Psoas muscle (tissue), 8 donors: ENCODE measurements around the gene FLT3. TPM values are rescaled to one million over a fixed set of nuclear protein-coding genes. Genes with fewer than 3 reads are reported as not detected.
"Not testable (repeated sequence)": the region's sequence is repeated elsewhere in the genome, so short reads cannot be mapped to it uniquely, and the experiment has no call there.

ENCODE experiments used
- ATAC-seq, 4 donors: fragments of 200-7000 bp; cut with Tn5 transposase; one replicate each; pipeline ENCODE4 v1.9.1; 2020; ENCODE audit warnings: moderate library complexity in 3 of 4, mild to moderate bottlenecking in 2 of 4
- DNase-seq, 2 donors: peaks; one replicate each; pipeline ENCODE4 v3.0.0-alpha.2; 2020
- H3K27ac ChIP-seq: fragments of 200-600 bp; one replicate; pipeline ENCODE4 v1.8.0; 2022
- H3K27me3 ChIP-seq, 3 donors: fragments of 200-600 bp in 1 of 3; one replicate each; pipeline versions ENCODE4 v1.6.1 to v1.8.0; 2013 to 2022; ENCODE audit warnings: low read length in 2 of 3, mild to moderate bottlenecking in 2 of 3, moderate library complexity in 1 of 3; ENCODE audit not compliant: insufficient read depth in 3 of 3
- H3K36me3 ChIP-seq, 2 donors: fragments of 200-600 bp in 1 of 2; one replicate each; pipeline versions ENCODE4 v1.6.1 to v1.8.0; 2013 to 2022; ENCODE audit warnings: low read depth in 1 of 2, mild to moderate bottlenecking in 1 of 2, moderate library complexity in 1 of 2; ENCODE audit not compliant: insufficient read depth in 1 of 2
- H3K4me1 ChIP-seq: fragments of 200-600 bp; one replicate; pipeline ENCODE4 v1.8.0; 2022
- H3K4me3 ChIP-seq: fragments of 200-600 bp; one replicate; pipeline ENCODE4 v1.8.0; 2022; ENCODE audit warnings: mild to moderate bottlenecking
- H3K9me3 ChIP-seq: fragments of 200-600 bp; one replicate; pipeline ENCODE4 v1.8.0; 2022
- WGBS, 3 donors: extraction: QIAGEN DNeasy Blood & Tissue Kit; methylation state at CpG; one replicate each; pipeline versions ENCODE4 v1.1.6 to v1.1.7; 2013; 5-methylcytosine and 5-hydroxymethylcytosine counted together
- intact Hi-C, 2 donors: fragments of 100-400 bp; cut with DNase I; formaldehyde crosslinking; loops; one replicate each; pipeline versions ENCODE4 v1.11.0 to v1.14.2; 2022
- polyA plus RNA-seq, 3 donors: library from polyadenylated mRNA; stranded (reverse); fragments of 200-250 nt; gene quantifications; one replicate each; pipeline ENCODE4 v1.2.3, GENCODE V29; 2013
- total RNA-seq, 4 donors: library from RNA; stranded (reverse); fragmentation: NEBNext Ultra II Directional in 2 of 4; extraction: Animal tissue kit (Norgen Biotek cat#: 25700) in 2 of 4; gene quantifications; one replicate each; pipeline versions ENCODE4 v1.2.1 to v1.2.4, GENCODE V29; 2021 to 2023
- TF ChIP-seq, protein P1 (sequence below): fragments of 200-600 bp; IDR thresholded peaks from one replicate; pipeline ENCODE4 v1.8.0; 2022; ENCODE audit warnings: antibody characterized with exemption
- donor health status: healthy with polysubstance abuse.
- donor health status: DM: no; HTN: no; CAD: no; lungs with moderate emphysema.
- donor health status: Bipolar disorder and iron deficiency.
- donor health status: healthy.
- donor health status: DM: yes; HTN: yes; CAD: no.
- donor health status: DM: no; HTN: no; CAD: no.
- donor health status: DM: no; HTN: no; CAD: no.
- donor health status: DM: yes; HTN: yes; CAD: no.

The FLT3 gene
- total and polyA plus RNA-seq, 7 donors = 0.04 to 0.19 (median 0.06) TPM; not detected in 2

DNA sequence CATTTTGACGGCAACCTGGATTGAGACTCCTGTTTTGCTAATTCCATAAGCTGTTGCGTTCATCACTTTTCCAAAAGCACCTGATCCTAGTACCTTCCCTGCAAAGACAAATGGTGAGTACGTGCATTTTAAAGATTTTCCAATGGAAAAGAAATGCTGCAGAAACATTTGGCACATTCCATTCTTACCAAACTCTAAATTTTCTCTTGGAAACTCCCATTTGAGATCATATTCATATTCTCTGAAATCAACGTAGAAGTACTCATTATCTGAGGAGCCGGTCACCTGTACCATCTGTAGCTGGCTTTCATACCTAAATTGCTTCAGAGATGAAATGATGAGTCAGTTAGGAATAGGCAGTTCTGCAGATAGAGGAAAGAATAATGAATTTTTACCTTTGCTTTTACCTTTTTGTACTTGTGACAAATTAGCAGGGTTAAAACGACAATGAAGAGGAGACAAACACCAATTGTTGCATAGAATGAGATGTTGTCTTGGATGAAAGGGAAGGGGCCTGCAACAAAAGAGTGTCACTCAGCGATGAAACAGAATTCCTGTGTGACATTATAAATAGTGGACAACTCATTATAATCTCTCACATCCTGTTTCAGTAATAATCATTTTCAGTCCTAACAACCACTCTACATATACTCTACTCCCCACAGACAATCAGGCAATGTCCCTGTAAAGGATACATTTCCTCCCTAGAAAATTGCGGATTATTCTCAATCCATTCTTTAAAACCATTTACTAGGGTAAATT is 66.3 kb downstream of the FLT3 start:
- Histone ChIP-seq H3K36me3 (no peaks in the 10 kb centered on the region), H3K9me3 (no peaks in the 10 kb centered on the region), H3K4me1 (no peaks in the 10 kb centered on the region), H3K27ac (no peak overlapping the region), H3K27me3 (no peaks in the 10 kb centered on the region), H3K4me3 (no peak overlapping the region)
- TF ChIP-seq, protein P1, sequence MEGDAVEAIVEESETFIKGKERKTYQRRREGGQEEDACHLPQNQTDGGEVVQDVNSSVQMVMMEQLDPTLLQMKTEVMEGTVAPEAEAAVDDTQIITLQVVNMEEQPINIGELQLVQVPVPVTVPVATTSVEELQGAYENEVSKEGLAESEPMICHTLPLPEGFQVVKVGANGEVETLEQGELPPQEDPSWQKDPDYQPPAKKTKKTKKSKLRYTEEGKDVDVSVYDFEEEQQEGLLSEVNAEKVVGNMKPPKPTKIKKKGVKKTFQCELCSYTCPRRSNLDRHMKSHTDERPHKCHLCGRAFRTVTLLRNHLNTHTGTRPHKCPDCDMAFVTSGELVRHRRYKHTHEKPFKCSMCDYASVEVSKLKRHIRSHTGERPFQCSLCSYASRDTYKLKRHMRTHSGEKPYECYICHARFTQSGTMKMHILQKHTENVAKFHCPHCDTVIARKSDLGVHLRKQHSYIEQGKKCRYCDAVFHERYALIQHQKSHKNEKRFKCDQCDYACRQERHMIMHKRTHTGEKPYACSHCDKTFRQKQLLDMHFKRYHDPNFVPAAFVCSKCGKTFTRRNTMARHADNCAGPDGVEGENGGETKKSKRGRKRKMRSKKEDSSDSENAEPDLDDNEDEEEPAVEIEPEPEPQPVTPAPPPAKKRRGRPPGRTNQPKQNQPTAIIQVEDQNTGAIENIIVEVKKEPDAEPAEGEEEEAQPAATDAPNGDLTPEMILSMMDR = no peak
- WGBS, 3 donors = 86 to 88% (median 87%) methylated on average over 8 of the region's 8 CpGs
- DNase-seq (no peak), ATAC-seq (no peak)
- intact Hi-C loops = no loop called here

DNA sequence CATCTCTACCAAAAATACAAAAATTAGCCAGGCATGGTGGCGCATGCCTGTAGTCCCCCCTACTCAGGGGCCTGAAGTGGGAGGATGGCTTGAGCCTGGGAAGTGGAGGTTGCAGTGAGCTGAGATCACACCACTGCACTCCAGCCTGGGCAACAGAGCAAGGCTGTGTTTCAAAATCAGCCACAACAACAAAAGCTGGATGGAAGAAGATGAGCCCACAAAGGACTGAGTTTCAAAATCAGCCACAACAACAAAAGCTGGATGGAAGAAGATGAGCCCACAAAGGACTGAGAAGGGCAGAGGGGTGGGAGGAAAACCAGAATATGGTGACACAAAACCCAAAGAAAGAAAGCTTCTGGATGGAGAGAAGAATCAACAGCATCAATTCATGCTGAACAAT is 67.9 kb downstream of the FLT3 start:
- H3K4me1 ChIP-seq, H3K36me3 ChIP-seq, H3K27ac ChIP-seq, H3K9me3 ChIP-seq, H3K4me3 ChIP-seq, H3K27me3 ChIP-seq, intact Hi-C loops, DNase-seq, ATAC-seq: not testable (repeated sequence)
- WGBS, 3 donors = 90 to 100% (median 100%) methylated on average over 1 of the region's 1 CpG

DNA sequence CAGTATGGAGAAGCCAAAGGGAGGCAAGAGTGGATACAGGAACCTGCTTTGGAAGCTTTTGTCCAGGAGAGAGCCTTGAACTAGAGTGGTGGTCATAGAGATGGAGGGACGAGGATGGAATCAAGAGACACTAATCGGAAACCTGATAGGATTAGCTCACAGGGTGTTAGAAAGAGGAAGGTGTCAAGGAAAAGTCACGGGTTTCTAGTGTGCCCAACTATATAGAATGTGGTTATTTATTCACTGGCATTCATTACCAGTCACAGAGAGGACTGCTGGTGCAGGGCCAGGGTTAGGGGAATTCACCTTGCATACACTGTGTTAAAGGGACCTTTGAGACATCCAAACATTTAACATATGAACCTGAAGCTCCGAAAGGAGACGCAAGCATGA is 68.5 kb downstream of the FLT3 start:
- Histone ChIP-seq H3K27ac (no peak overlapping the region), H3K27me3 (no peaks in the 10 kb centered on the region), H3K4me3 (no peak overlapping the region), H3K36me3 (no peaks in the 10 kb centered on the region), H3K9me3 (no peaks in the 10 kb centered on the region), H3K4me1 (no peaks in the 10 kb centered on the region)
- DNase-seq = no peak
- intact Hi-C loops = no loop called here
- TF ChIP-seq, protein P1 = no peak
- no peak for ATAC-seq
- 81 to 86% (median 82%) methylated on average over 5 of the region's 5 CpGs for WGBS, 3 donors

DNA sequence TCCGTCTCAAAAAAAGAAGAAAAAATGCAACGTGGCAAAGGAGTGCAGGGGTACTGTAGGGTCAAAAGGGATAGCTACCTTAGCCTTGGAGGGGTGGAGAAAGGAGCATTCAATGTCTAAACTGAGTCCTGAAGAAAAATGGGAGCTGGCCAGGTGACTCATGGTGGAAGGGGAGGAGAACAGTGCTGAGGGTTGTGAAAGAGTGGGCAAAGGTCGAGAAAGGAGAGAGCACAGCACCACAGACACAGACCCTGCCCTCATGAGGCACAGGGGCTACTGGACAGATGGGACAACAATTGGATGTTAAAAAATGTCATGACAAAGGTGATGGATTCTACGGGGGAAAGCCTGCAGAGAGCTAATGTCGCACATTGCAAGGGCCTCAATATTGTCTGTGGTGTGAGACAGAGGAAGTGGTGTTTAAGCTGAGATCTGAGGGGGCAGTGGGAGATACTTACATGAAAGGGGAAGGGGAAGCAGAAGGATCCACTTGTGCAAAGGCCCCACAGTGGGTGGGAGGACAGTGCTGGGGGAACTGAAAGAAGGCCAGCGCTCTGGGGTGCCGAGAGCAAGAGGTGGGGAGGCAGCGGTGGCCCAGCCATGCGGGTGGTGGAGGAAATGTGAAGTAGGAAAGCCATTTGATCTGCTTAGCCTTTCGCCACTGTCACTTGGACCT is 69.0 kb downstream of the FLT3 start:
- no peaks in the 10 kb centered on the region for H3K9me3 ChIP-seq
- TF ChIP-seq, protein P1 = no peak
- intact Hi-C loops = no loop called here
- 91 to 93% (median 92%) methylated on average over 10 of the region's 10 CpGs for WGBS, 3 donors
- no peaks in the 10 kb centered on the region for H3K36me3 ChIP-seq
- ATAC-seq (no peak), DNase-seq (no peak)
- H3K27ac ChIP-seq = no peak overlapping the region
- H3K27me3 ChIP-seq = no peaks in the 10 kb centered on the region
- no peaks in the 10 kb centered on the region for H3K4me1 ChIP-seq
- H3K4me3 ChIP-seq = no peak overlapping the region

DNA sequence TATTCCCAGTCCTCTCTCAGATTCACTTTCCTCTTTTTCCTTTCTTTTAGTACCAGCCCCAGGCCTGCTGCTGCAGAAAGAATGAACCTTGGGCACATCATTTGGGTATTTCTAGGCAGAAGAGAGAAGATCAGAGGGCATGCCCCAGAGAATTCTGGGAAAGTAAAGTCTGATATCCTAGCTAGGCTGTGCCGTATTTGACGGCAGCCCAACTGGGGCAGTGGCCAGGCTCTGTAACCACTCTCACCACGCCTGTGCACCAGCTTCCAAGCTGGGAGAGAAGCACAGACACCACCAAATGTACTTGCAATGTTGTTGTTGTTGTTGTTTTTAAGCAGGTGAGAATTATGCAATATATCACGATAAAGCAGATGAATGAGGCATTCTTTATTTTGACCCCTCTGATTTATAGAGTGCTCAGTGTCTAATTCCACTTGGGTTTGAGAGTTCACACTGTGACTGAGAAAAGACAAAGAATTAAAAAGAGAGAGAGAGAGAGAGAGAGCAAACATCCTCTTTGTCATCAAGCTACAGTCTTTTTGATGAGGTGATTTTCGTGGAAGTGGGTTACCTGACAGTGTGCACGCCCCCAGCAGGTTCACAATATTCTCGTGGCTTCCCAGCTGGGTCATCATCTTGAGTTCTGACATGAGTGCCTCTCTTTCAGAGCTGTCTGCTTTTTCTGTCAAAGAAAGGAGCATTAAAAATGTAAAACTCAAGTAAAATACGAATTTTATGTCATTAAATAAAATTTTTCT is 72.6 kb downstream of the FLT3 start:
- no peaks in the 10 kb centered on the region for H3K27me3 ChIP-seq
- no peaks in the 10 kb centered on the region for H3K4me1 ChIP-seq
- intact Hi-C loops = no loop called here
- ATAC-seq (no peak), DNase-seq (no peak)
- 63 to 77% (median 72%) methylated on average over 8 of the region's 8 CpGs for WGBS, 3 donors
- no peak overlapping the region for H3K4me3 ChIP-seq
- no peaks in the 10 kb centered on the region for H3K9me3 ChIP-seq
- H3K27ac ChIP-seq = no peak overlapping the region
- TF ChIP-seq, protein P1 = no peak
- no peaks in the 10 kb centered on the region for H3K36me3 ChIP-seq
